ENCODE measurements around the gene BCKDHA.
"Not testable (repeated sequence)": the region's sequence is repeated elsewhere in the genome, so short reads cannot be mapped to it uniquely, and the experiment has no call there.

BCKDHA gene

GRCh38 chr19:41366089-41366488 is 31.5 kb upstream of the BCKDHA start:
- DNase-seq (ENCODE audit: low spot score) = no peak

GRCh38 chr19:41367848-41368301 is 29.7 kb upstream of the BCKDHA start:
- DNase-seq (ENCODE audit: low spot score) = no peak

GRCh38 chr19:41369769-41370168 is 27.8 kb upstream of the BCKDHA start:
- DNase-seq (ENCODE audit: low spot score) = no peak

- not testable (repeated sequence) for DNase-seq (ENCODE audit: low spot score)
Measured at GRCh38 chr19:41371119-41371518, 26.5 kb upstream of the BCKDHA start.

GRCh38 chr19:41371541-41371940 is 26.1 kb upstream of the BCKDHA start:
- no peak for DNase-seq (ENCODE audit: low spot score)

GRCh38 chr19:41372501-41372900 is 25.1 kb upstream of the BCKDHA start:
- DNase-seq (ENCODE audit: low spot score) = no peak

GRCh38 chr19:41373993-41374392 is 23.6 kb upstream of the BCKDHA start:
- no peak for DNase-seq (ENCODE audit: low spot score)

GRCh38 chr19:41376241-41376997 is 21.2 kb upstream of the BCKDHA start, which contains the start of gene TMEM91:
TSS of gene TMEM91 (plus strand) at chr19:41376533. CDS start at chr19:41378310, 1,777 bp downstream.
- DNase-seq (ENCODE audit: low spot score) = no peak

- no peak for DNase-seq (ENCODE audit: low spot score)
Measured at GRCh38 chr19:41376998-41377365, 20.6 kb upstream of the BCKDHA start.

- DNase-seq (ENCODE audit: low spot score) = no peak
Measured at GRCh38 chr19:41377977-41378709, 19.5 kb upstream of the BCKDHA start.

- DNase-seq (ENCODE audit: low spot score) = not testable (repeated sequence)
Measured at GRCh38 chr19:41381536-41381935, 16.1 kb upstream of the BCKDHA start.

- DNase-seq (ENCODE audit: low spot score) = no peak
Measured at GRCh38 chr19:41384351-41384750, 13.3 kb upstream of the BCKDHA start.

GRCh38 chr19:41386442-41386841 is 11.2 kb upstream of the BCKDHA start:
- DNase-seq (ENCODE audit: low spot score) = no peak

- no peak for DNase-seq (ENCODE audit: low spot score)
Measured at GRCh38 chr19:41391618-41392017, 6.0 kb upstream of the BCKDHA start.

GRCh38 chr19:41392775-41393174 is 4.8 kb upstream of the BCKDHA start:
- no peak for DNase-seq (ENCODE audit: low spot score)

- no peak for DNase-seq (ENCODE audit: low spot score)
Measured at GRCh38 chr19:41395355-41395754, 2.3 kb upstream of the BCKDHA start.

- DNase-seq (ENCODE audit: low spot score) = no peak
Measured at GRCh38 chr19:41398050-41398418, 416 bp downstream of the BCKDHA start.

GRCh38 chr19:41398598-41398997 is 980 bp downstream of the BCKDHA start:
- DNase-seq (ENCODE audit: low spot score) = no peak

GRCh38 chr19:41399091-41399490 is 1.5 kb downstream of the BCKDHA start:
- no peak for DNase-seq (ENCODE audit: low spot score)

- no peak for DNase-seq (ENCODE audit: low spot score)
Measured at GRCh38 chr19:41399525-41399924, 1.9 kb downstream of the BCKDHA start.

GRCh38 chr19:41401483-41401882 is 3.9 kb downstream of the BCKDHA start:
- no peak for DNase-seq (ENCODE audit: low spot score)

GRCh38 chr19:41402010-41402409 is 4.4 kb downstream of the BCKDHA start:
- DNase-seq (ENCODE audit: low spot score) = no peak

- DNase-seq (ENCODE audit: low spot score) = no peak
Measured at GRCh38 chr19:41403181-41403970, 5.8 kb downstream of the BCKDHA start.

Measured in CD4-positive, alpha-beta T cell treated with Interleukin-2 at 100 ng/mL for 4 hours (primary cell).